ENCODE results near the gene TOM1.

TOM1 gene

GRCh38 chr22:35299673-35300499, at the start of gene TOM1:
TOM1 (plus strand) TSS chr22:35299894; CDS start chr22:35299929, 35 bp downstream.
- peak; percentile 93 to 100 (median 98) for DNase-seq

DNA sequence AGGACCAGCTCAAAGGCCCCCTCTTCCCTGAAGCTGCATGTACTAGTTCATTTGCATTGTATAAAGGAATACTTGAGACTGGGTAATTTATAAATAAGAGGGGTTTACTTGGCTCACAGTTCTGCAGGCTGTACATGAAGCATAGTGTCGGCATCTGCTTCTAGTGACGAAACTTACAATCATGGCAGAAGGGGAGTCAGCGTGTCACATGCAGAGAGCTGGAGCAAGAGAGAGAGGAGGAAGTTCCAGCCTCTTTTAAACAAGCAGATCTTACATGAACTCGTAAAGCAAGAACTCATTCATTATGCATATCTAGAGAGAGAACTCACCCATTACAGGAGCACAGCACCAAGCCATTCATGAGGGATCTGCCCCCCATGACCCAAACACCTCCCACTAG, 49.5 kb upstream of the TOM1 start:
- DNase-seq = no peak

DNA sequence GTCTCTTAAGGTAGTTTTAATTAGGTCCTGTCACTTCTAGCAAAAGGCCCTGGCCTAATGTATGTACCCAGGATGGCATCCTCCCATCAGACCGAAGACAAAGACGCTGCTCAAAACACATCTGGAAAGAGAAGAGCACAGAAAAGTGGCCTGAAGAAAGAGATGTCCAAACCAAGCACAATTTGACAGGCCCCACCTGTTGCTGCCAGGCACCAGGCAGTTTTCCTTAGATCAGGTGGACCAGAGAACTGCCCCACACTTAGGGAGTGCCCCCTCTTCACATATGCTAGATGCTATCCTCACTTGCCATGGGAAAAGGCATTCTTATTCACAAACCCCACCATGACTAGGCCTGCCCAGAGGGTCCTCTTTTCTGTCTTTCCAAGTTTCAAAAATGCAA, 45.7 kb upstream of the TOM1 start:
- DNase-seq = no peak

GRCh38 chr22:35257002-35257320, 42.7 kb upstream of the TOM1 start:
- DNase-seq = no peak

- peak; percentile 79 to 95 (median 85) for DNase-seq
Observed at GRCh38 chr22:35257321-35258190, 42.1 kb upstream of the TOM1 start, which contains the start of gene HMGXB4. HMGXB4 (plus strand) TSS chr22:35257493; CDS start chr22:35262391, 4,898 bp downstream.

DNA sequence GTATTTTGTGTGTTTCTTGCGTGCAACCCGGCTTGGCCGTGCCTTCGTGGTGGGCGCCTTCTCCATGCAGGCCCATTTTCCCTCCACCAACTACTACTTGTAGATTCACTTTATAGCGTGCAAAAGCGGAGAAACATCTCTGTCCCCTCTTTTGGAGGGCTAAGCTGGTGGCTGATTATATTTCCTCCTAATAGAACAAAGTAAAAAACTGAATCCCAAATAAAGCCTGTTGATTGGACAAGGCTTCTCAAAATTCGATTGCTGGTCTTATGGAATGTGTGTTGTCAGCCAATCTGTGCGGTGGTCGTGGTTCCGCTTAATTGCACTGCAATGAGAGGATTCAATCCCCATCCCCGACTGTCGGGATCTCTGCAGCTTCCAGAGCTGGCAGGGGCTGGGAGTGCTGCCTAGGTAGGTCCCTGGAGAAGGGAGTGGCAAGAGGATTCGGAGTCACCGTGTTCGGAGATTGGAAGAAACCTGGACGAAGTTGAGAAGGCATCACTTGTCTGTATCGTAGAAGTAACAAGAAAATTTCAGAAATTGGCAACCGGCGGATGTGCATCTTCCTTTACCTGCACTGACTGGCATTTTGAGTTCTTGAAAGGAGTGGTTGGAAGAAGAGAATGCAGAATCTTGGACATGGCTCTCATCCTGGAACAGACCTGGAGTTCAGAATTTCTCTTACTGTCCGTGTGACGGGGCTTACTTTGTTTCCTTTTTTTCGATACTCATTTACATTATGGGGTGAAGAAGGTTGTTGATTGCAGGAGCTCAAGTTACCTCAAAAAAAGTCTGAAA, 41.3 kb upstream of the TOM1 start:
- DNase-seq = peak in 1 of 6 experiments; percentile 5

DNA sequence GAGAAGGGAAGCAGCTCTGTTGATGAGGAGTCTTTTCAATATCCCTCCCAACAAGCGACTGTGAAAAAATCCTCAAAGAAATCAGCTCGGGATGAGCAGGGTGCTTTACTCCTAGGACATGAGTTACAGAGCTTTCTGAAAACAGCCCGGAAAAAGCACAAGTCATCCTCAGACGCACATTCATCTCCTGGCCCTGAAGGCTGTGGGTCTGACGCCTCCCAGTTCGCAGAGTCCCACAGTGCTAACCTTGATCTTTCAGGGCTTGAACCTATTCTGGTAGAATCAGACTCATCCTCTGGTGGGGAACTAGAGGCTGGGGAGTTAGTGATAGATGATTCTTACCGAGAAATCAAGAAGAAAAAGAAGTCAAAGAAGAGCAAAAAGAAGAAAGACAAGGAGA, 34.7 kb upstream of the TOM1 start:
- DNase-seq = no peak

DNA sequence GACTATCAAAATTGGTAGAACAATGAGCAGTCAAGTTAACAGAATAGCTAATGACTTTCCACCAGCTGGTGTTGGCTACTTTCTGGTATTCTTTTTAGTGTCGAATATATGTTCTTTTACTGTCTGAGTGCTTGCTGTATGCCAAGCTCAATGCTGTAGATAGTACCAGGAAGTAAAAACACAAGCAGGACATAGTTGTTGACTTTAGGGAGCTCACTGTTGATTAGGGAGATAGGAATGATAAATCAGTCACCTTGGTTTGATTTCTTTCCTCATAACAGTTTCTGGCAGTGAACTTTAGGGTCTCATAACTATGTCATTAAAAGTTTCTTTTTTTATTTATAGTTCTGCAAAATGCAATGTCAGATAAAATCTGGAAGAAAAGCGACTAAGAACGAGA, 33.4 kb upstream of the TOM1 start:
- DNase-seq = no peak

DNA sequence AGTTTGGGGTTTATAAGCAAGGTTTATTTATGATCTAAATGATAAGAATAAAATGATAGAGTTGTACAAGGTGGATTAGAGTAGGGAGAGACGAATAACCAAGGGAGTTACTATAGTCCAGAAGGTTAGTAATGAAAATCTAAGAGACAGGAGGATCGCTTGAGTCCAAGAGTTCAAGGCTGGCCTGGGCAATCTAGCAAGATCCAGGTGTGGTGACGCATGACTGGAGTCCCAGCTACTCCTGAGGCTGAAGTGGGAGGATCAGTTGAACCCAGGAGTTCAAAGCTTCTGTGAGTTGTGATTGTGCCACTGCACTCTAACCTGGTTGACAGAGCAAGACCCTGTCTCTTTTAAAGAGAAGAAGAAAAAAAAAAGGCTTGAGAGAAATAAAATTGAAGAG, 30.1 kb upstream of the TOM1 start:
- DNase-seq = no peak

DNA sequence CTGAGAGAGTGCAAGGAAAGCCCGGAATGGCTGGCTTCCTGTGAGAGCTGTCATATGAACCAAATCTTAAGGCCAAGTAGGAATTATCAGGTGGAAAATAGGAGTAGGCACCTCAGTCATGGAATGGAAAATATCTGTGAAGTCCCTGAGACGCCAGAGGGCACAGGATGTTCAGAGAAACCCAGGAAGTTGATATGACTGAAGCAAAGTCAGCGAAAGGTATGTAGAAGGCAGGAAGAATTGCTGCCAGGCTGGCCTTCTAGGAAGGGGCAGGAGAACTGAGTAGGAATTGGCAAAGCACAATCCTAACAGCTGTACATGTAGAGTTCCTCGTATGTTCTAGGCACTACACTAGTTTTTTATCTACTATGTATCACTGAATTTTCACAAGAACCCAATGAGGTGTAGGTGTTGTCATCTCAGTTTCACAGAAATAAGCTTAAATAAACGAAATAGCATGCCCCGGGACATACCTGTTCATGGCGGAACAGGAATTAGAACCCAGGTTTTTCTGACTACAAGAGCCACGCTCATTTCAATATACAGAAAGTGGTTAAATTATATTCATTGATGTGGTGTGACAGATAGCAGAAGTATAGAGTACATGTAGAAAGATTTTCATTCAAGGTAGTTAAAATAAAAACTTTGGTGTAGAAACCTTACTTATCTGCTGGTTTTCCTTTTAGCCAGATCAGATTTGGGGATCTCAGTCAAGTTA, 25.4 kb upstream of the TOM1 start:
- no peak for DNase-seq

DNA sequence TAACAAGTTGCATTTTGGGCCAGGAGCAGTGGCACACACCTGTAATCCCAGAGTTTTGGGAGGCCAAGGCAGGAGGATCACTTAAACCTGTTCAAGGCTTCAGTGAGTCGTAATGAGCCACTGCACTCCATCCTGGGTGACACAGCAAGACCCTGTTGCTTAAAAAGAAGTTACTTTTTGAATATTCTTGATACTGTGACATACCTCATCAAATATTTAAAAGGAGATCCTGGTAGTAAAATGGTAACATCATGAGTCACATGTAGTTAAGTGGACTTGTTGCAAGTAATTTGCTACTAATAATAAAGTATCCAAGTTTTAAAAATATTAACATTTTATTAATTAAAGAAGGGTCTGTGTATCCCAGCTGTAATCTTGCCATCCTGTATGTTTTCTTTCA, 24.1 kb upstream of the TOM1 start:
- no peak for DNase-seq

DNA sequence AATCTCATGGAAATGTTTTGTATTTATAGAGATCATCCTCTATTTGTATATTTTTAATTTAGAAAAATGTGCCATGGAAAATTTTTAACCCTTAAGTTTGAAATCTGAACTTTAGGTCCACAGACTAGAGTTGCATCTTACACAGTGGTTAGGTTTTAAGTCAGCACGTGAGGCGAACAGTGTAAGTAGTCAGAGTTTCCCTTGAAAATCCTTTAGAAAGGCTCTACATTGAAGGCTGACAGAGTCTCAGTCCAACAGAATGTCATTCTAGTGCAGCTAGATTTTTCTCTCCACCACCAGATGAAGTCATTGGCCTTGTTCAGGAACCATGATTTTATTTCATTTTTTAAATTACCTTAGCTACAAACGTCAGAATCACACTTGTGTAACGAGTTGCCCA, 23.7 kb upstream of the TOM1 start:
- no peak for DNase-seq

DNA sequence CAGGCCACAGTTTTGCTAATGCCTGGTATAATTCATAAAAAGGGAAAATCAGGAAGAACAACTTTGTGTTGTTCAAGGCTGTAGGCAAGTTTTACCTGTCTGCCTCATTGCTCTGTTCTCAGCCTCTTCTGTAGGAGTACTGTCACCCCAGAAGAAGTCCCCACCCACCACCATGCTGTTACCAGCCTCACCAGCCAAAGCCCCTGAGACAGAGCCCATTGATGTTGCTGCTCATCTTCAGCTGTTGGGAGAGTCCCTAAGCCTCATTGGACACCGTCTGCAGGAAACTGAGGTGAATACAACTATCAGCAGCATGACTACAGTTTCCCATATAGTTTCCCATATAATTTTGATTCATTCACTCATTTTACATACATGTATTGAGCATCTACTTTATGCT, 11.6 kb upstream of the TOM1 start:
- DNase-seq = no peak

- DNase-seq = no peak
Observed at GRCh38 chr22:35292786-35293185, 6.9 kb upstream of the TOM1 start.

DNA sequence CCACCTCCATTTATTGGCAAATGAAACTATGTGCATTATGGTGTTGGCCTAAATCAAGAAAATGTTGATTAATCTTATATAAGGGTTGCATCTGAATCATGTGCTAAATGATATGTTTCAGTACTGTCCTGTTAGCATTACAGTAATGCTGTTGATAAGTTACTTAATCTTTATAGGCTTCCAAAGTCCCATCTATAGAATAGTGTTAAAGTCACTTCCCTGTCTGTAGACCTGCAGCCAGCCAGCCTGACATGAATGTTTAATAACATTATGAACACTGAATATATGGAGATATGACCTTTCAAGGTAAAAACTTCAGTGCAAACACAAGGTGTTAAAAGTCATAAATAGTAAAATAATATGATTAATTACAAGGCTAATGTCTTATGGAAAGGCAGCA, 3.6 kb upstream of the TOM1 start:
- DNase-seq = no peak

GRCh38 chr22:35299217-35299672, 449 bp upstream of the TOM1 start:
- no peak for DNase-seq

DNA sequence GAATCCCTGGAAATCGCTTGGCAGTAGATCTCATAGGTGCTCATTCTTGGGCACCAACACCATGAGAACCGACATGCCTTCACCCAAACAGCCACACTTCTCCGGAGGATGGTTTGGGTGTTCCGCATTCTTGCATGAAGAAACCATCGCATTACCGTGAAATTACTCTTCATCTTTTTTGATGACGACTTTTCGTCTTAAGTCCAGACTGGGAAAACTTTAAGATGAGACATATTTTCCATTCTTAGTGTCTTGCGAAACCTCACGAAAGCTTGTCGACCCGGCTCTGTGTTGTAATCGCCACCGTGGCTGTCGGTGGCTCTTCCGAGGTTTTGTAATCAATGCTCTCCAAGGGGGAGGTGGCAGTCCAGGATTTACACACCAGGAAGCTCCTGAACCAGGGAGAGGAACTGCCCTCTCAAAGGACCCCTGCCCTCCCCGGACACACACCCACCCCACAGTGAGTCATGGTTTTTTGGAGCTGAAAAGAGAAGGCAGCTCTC, 1.7 kb downstream of the TOM1 start:
- no peak for DNase-seq

DNA sequence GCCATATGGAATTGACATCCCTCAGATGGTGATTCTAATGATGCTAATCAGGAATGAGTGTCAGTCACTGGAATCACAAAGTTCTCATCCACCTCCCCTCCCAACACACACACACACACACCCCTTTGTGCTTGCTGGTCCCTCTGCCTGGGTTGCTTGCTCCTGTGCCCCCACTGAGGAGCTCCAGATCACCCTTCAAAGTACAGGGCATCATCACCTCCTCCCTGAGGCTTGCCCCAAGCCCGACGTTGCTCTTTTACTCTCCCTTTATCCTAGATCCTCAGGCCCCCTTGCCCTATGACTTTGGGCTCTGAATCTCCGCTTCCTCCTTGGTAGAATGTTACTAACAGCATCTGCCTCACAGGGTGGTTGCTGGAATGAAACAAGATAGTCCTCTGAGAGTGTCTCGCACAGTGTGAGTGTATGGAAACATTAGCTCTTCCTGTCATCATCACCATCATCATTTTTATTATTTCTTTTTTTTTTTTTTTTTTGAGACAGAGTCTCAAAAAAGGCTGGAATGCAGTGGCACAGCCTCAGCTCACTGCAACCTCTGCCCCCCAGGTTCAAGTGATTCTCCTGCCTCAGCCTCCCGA, 3.4 kb downstream of the TOM1 start:
- no peak for DNase-seq

- no peak for DNase-seq
Observed at GRCh38 chr22:35305525-35306070, 5.9 kb downstream of the TOM1 start.

DNA sequence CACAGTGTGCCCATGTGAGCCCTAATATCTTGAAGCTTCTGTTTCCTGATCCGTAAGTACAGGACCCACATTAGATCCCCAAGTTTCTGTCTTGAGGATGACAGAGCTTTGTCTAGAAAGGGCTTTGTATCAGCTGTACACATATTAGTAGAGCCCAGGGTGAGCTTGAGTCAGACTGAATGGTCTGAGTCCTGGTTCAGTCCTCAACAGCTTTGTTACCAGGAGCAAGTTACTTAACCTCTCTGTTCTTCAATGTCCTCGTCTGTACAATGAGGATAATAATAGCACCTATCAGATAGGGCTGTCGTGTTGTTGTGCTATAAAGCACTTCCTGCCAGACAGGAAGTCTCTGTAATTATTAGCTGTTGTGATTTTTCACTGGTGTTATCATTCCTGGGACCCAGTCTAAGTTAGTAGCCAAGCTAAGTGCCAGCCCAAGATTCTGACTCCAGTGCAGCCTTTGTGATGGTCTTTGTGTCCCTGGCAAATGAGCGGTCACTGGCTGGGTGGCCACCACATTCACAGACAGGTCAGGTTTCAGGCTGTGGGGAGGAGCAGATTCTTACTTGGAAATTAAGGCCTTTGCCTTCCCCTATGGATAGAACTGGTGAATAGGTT, 6.8 kb downstream of the TOM1 start:
- DNase-seq = peak in 2 of 6 experiments; percentile 4 to 18

GRCh38 chr22:35307372-35307771, 7.7 kb downstream of the TOM1 start:
- no peak for DNase-seq

All from stimulated activated naive CD4-positive, alpha-beta T cell (primary cell).